Neural cell (in vitro differentiated cells): ENCODE results near the gene FAM118A. TPM values are rescaled to one million over a fixed set of nuclear protein-coding genes. Genes with fewer than 3 reads are reported as not detected.
"Not testable (repeated sequence)": the region's sequence is repeated elsewhere in the genome, so short reads cannot be mapped to it uniquely, and the experiment has no call there.

Source experiments
- H2AFZ ChIP-seq: fragments of 200-600, 300-800 bp; sonication (generic), shearing (Covaris generic); 2 replicates; pipeline ENCODE4 v1.6.0; 2014; ENCODE audit warnings: low read depth, mild to moderate bottlenecking, antibody characterized with exemption, low read length, moderate library complexity
- H3F3A ChIP-seq: fragments of 200-600 bp; shearing (Covaris generic); 2 replicates; pipeline ENCODE4 v1.6.1; 2016; ENCODE audit warnings: mild to moderate bottlenecking, moderate library complexity, mixed read lengths, antibody characterized with exemption, low read length; ENCODE audit not compliant: insufficient read depth, poor library complexity, severe bottlenecking
- H3K27ac ChIP-seq: fragments of 200-600, 300-800 bp; sonication (generic), shearing (Covaris generic); 2 replicates; pipeline ENCODE4 v1.5.1; 2014; ENCODE audit warnings: mild to moderate bottlenecking, low read length, moderate library complexity
- H3K27me3 ChIP-seq: fragments of 300-800, 200-600 bp; sonication (generic), shearing (Covaris generic); 2 replicates; pipeline ENCODE4 v1.6.0; 2014; ENCODE audit warnings: mild to moderate bottlenecking, low read depth, low read length, moderate library complexity; ENCODE audit not compliant: insufficient read depth
- H3K36me3 ChIP-seq: fragments of 300-800, 200-600 bp; sonication (generic), shearing (Covaris generic); 2 replicates; pipeline ENCODE4 v1.5.1; 2014; ENCODE audit warnings: mild to moderate bottlenecking, antibody characterized with exemption, low read length, moderate library complexity; ENCODE audit not compliant: insufficient read depth
- H3K4me2 ChIP-seq: fragments of 300-800, 200-600 bp; sonication (generic), shearing (Covaris generic); 2 replicates; pipeline ENCODE4 v1.6.0; 2014; ENCODE audit warnings: mild to moderate bottlenecking, low read length
- H3K4me3 ChIP-seq: fragments of 300-800, 200-600 bp; sonication (generic), shearing (Covaris generic); 2 replicates; pipeline ENCODE4 v1.5.1; 2014; ENCODE audit warnings: mild to moderate bottlenecking, low read length, moderate library complexity
- H3K79me2 ChIP-seq: fragments of 200-600 bp; shearing (Covaris generic); replicated peaks from 2 replicates; pipeline ENCODE4 v1.6.0; 2014; ENCODE audit warnings: mild to moderate bottlenecking, low read length, moderate library complexity; ENCODE audit not compliant: insufficient read depth
- H3K9ac ChIP-seq: fragments of 300-800, 200-600 bp; sonication (generic), shearing (Covaris generic); 2 replicates; pipeline ENCODE4 v1.6.1; 2016; ENCODE audit warnings: mild to moderate bottlenecking, low read length, mixed read lengths
- H3K9me2 ChIP-seq: fragments of 200-600 bp; shearing (Covaris generic); 2 replicates; pipeline ENCODE4 v1.6.1; 2016; ENCODE audit warnings: mild to moderate bottlenecking, low read length, mixed read lengths; ENCODE audit not compliant: insufficient read depth
- H3K9me3 ChIP-seq: fragments of 200-600, 300-800 bp; sonication (generic), shearing (Covaris generic); 2 replicates; pipeline ENCODE4 v1.6.1; 2016; ENCODE audit warnings: mild to moderate bottlenecking, mixed run types, low read length, moderate library complexity, mixed read lengths
- H4K20me1 ChIP-seq: fragments of 200-600 bp; shearing (Covaris generic); 2 replicates; pipeline ENCODE4 v1.6.1; 2016; ENCODE audit warnings: mild to moderate bottlenecking, mixed run types; ENCODE audit not compliant: insufficient read depth
- EP300 ChIP-seq: fragments of 450-650 bp; conservative IDR thresholded peaks from 2 replicates; pipeline ENCODE4 v1.6.1; 2014; ENCODE audit warnings: antibody characterized with exemption, mild to moderate bottlenecking, moderate library complexity; ENCODE audit not compliant: poor library complexity, severe bottlenecking
- EZH2 ChIP-seq: fragments of 200-600, 300-800 bp; shearing (Covaris generic), sonication (generic); IDR thresholded peaks from 2 replicates; pipeline ENCODE4 v1.6.1; 2014; ENCODE audit warnings: antibody characterized with exemption, low read length, borderline replicate concordance, mild to moderate bottlenecking; ENCODE audit not compliant: insufficient read depth, poor library complexity, severe bottlenecking
- MXI1 ChIP-seq: fragments of 450-650 bp; conservative IDR thresholded peaks from 2 replicates; pipeline ENCODE4 v1.6.1; 2014; ENCODE audit warnings: antibody characterized with exemption, mild to moderate bottlenecking; ENCODE audit not compliant: poor library complexity, severe bottlenecking
- POLR2AphosphoS5 ChIP-seq: IDR thresholded peaks from 2 replicates; pipeline ENCODE4 v1.6.1; 2012
- RAD21 ChIP-seq: fragments of 450-650 bp; conservative IDR thresholded peaks from 2 replicates; pipeline ENCODE4 v1.6.1; 2014; ENCODE audit warnings: antibody characterized with exemption, mild to moderate bottlenecking, moderate library complexity
- SMC3 ChIP-seq: fragments of 450-650 bp; conservative IDR thresholded peaks from 2 replicates; pipeline ENCODE4 v1.6.1; 2014; ENCODE audit warnings: antibody characterized with exemption, mild to moderate bottlenecking, moderate library complexity; ENCODE audit not compliant: poor library complexity
- TAF1 ChIP-seq: IDR thresholded peaks from 2 replicates; pipeline ENCODE4 v1.6.1; 2012; ENCODE audit warnings: low read depth
- polyA plus RNA-seq: library from polyadenylated mRNA; depleted of rRNA; stranded (reverse); fragments of >200 nt; gene quantifications from 2 replicates; pipeline ENCODE4 v1.2.3, GENCODE V29; 2014
- TF ChIP-seq, protein P1 (sequence below): IDR thresholded peaks from 2 replicates; pipeline ENCODE4 v1.6.1; 2012; ENCODE audit warnings: borderline replicate concordance
- TF ChIP-seq, protein P2 (sequence below): fragments of 450-650 bp; IDR thresholded peaks from 2 replicates; pipeline ENCODE4 v1.5.1; 2014; ENCODE audit warnings: antibody characterized with exemption, mild to moderate bottlenecking, moderate library complexity; ENCODE audit not compliant: poor library complexity, severe bottlenecking

FAM118A gene
- polyA plus RNA-seq, 1 donor from 2014 or later = 9.6 TPM

DNA sequence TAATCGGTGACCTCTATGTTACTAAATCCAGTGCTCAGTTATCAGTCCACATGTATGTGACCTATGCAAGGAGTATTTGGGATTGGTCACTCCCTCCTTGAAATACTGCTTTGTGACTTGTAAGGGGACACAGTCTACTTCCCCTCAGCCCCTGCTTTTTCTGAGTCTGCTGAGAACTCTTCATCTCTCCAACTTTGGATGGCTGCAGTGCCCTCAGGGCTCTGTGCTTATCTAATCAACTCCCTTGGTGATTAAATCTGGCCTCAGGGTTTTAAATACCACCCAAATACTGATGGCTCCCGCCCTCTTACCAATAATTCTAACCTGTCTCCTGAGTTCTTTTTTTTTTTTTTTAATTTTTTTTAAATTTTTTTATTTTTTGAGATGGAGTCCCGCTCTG is 40.2 kb downstream of the FAM118A start:
- H3K27me3 ChIP-seq = no peaks in the 10 kb centered on the region
- H3K9ac ChIP-seq = no peak overlapping the region
- H3F3A ChIP-seq = no peaks in the 10 kb centered on the region

DNA sequence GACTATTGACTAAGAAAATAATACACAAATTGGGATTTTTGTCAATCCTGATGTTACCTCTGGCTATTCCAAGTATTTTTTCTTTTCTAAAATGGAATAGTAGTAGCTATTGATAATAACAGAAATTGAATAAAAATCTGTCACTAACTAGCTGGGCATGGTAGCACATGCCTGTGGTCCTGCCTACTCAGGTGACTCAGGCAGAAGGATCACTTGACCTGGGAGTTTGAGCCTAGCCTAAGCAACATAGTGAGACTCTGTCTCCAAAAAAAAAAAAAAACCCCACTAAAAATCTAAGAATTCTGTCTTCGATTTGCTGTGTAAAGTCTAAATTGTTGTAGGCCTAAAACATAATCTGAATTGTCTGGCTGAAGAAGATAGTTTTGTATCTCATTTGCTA is 42.2 kb downstream of the FAM118A start:
- Histone ChIP-seq H3K4me3 (no peak overlapping the region), H4K20me1 (no peaks in the 10 kb centered on the region), H2AFZ (no peak overlapping the region), H3K9me3 (no peaks in the 10 kb centered on the region), H3K4me2 (no peak overlapping the region), H3F3A (no peaks in the 10 kb centered on the region), H3K27me3 (no peaks in the 10 kb centered on the region), H3K27ac (no peak overlapping the region), H3K9me2 (no peaks in the 10 kb centered on the region), H3K36me3 (no peaks in the 10 kb centered on the region), H3K79me2 (no peaks in the 10 kb centered on the region), H3K9ac (no peak overlapping the region)
- TF ChIP-seq, protein P1, sequence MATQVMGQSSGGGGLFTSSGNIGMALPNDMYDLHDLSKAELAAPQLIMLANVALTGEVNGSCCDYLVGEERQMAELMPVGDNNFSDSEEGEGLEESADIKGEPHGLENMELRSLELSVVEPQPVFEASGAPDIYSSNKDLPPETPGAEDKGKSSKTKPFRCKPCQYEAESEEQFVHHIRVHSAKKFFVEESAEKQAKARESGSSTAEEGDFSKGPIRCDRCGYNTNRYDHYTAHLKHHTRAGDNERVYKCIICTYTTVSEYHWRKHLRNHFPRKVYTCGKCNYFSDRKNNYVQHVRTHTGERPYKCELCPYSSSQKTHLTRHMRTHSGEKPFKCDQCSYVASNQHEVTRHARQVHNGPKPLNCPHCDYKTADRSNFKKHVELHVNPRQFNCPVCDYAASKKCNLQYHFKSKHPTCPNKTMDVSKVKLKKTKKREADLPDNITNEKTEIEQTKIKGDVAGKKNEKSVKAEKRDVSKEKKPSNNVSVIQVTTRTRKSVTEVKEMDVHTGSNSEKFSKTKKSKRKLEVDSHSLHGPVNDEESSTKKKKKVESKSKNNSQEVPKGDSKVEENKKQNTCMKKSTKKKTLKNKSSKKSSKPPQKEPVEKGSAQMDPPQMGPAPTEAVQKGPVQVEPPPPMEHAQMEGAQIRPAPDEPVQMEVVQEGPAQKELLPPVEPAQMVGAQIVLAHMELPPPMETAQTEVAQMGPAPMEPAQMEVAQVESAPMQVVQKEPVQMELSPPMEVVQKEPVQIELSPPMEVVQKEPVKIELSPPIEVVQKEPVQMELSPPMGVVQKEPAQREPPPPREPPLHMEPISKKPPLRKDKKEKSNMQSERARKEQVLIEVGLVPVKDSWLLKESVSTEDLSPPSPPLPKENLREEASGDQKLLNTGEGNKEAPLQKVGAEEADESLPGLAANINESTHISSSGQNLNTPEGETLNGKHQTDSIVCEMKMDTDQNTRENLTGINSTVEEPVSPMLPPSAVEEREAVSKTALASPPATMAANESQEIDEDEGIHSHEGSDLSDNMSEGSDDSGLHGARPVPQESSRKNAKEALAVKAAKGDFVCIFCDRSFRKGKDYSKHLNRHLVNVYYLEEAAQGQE = no peak
- TF ChIP-seq MXI1 = no peak
- no peak for TF ChIP-seq TAF1
- TF ChIP-seq RAD21 = no peak
- TF ChIP-seq POLR2AphosphoS5 = no peak
- no peak for TF ChIP-seq SMC3
- TF ChIP-seq, protein P2, sequence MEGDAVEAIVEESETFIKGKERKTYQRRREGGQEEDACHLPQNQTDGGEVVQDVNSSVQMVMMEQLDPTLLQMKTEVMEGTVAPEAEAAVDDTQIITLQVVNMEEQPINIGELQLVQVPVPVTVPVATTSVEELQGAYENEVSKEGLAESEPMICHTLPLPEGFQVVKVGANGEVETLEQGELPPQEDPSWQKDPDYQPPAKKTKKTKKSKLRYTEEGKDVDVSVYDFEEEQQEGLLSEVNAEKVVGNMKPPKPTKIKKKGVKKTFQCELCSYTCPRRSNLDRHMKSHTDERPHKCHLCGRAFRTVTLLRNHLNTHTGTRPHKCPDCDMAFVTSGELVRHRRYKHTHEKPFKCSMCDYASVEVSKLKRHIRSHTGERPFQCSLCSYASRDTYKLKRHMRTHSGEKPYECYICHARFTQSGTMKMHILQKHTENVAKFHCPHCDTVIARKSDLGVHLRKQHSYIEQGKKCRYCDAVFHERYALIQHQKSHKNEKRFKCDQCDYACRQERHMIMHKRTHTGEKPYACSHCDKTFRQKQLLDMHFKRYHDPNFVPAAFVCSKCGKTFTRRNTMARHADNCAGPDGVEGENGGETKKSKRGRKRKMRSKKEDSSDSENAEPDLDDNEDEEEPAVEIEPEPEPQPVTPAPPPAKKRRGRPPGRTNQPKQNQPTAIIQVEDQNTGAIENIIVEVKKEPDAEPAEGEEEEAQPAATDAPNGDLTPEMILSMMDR = no peak
- no peak for TF ChIP-seq EZH2

More for the DNA sequence above, 40.2 kb downstream of the FAM118A start:
- no peak overlapping the region for H3K27ac ChIP-seq
- no peak overlapping the region for H3K4me2 ChIP-seq
- no peak overlapping the region for H3K4me3 ChIP-seq
- TF ChIP-seq TAF1 (no peak), EZH2 (no peak), MXI1 (no peak), SMC3 (no peak), RAD21 (no peak), POLR2AphosphoS5 (no peak), EP300 (no peak)
- TF ChIP-seq, protein P2 = no peak
- TF ChIP-seq, protein P1 = no peak
- no peak overlapping the region for H2AFZ ChIP-seq
- H3K79me2 ChIP-seq = no peaks in the 10 kb centered on the region
- no peaks in the 10 kb centered on the region for H4K20me1 ChIP-seq
- no peaks in the 10 kb centered on the region for H3K9me3 ChIP-seq
- H3K36me3 ChIP-seq = no peaks in the 10 kb centered on the region
- H3K9me2 ChIP-seq = no peaks in the 10 kb centered on the region

DNA sequence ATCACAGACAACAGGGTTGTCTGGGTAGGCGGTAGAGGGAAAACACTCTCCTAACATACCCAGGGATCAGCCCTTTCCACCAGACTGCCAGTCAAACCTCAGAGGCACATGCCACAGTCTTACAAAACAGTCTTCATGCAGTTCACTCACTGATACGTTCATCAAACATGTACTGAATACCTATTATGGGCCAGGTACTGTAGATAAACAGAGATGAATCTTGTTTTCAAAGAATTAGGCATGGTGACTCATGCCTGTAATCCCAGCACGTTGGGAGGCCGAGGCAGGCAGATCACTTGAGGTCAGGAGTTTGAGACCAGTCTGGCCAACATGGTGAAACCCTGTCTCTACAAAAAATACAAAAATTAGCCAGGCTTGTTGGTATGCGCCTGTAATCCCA is 43.0 kb downstream of the FAM118A start:
- H3K4me2 ChIP-seq, H3K9me2 ChIP-seq, H3F3A ChIP-seq, H3K27ac ChIP-seq, H3K36me3 ChIP-seq, H2AFZ ChIP-seq, H3K9me3 ChIP-seq, H3K79me2 ChIP-seq, H3K27me3 ChIP-seq, H3K9ac ChIP-seq, H3K4me3 ChIP-seq, H4K20me1 ChIP-seq: not testable (repeated sequence)
